ENCODE measurements around the gene TUT1. TPM values are rescaled to one million over a fixed set of nuclear protein-coding genes. Genes with fewer than 3 reads are reported as not detected.

Gene TUT1
- polyA plus RNA-seq, 1 experiment, result 9.9 TPM

GRCh38 chr11:62542750-62543567 is 48.4 kb downstream of the TUT1 start:
- peak; percentile 100 for TF ChIP-seq CTCF (IDR thresholded peaks at IDR 0.05; ENCODE audit: insufficient read depth, low read depth, low read length)
- Histone ChIP-seq H3K4me3 (ENCODE audit: low read depth, low read length) (peak overlapping the region; percentile 96), H3K27me3 (ENCODE audit: control insufficient read depth, insufficient read depth, low read length) (no peaks in the 10 kb centered on the region), H3K36me3 (ENCODE audit: control insufficient read depth, insufficient read depth, low read length) (peaks cover 12% of the 10 kb centered on the region)
- ChIA-PET POLR2A (interaction anchor here (0.6 to 1.6 kb wide), 8 partner anchors 9 to 118 kb away, joined by 3 to 17 read pairs (median 4); partner anchors contain the start of genes EEF1G and MTA2), CTCF (interaction anchor here (0.6 to 10.6 kb wide), 45 partner anchors 10 to 163 kb away, joined by 3 to 220 read pairs (median 5); partner anchors contain the start of genes EEF1G, MTA2, SCGB1A1 and TUT1)
- no peak for DNase-seq (ENCODE audit: low read depth)

GRCh38 chr11:62542111-62542745 is 49.1 kb downstream of the TUT1 start:
- CTCF ChIA-PET, result interaction anchor here (0.6 to 10.6 kb wide), 38 partner anchors 10 to 162 kb away, joined by 3 to 220 read pairs (median 5); partner anchors contain the start of genes EEF1G, SCGB1A1 and TUT1
- no peak for DNase-seq (ENCODE audit: low read depth)
- Histone ChIP-seq H3K4me3 (ENCODE audit: low read depth, low read length) (peak overlapping the region; percentile 96), H3K27me3 (ENCODE audit: control insufficient read depth, insufficient read depth, low read length) (no peaks in the 10 kb centered on the region), H3K36me3 (ENCODE audit: control insufficient read depth, insufficient read depth, low read length) (peaks cover 14% of the 10 kb centered on the region)
- POLR2A ChIA-PET, result interaction anchor here (0.6 to 1.6 kb wide), 5 partner anchors 10 to 147 kb away, joined by 3 to 8 read pairs (median 4); no protein-coding TSS in a partner anchor
- no peak for TF ChIP-seq CTCF (IDR thresholded peaks at IDR 0.05; ENCODE audit: insufficient read depth, low read depth, low read length)

- ChIA-PET POLR2A (no interaction called here), CTCF (interaction anchor here (1.0 to 10.6 kb wide), 9 partner anchors 12 to 146 kb away, joined by 3 to 220 read pairs (median 9); no protein-coding TSS in a partner anchor)
- TF ChIP-seq CTCF (IDR thresholded peaks at IDR 0.05; ENCODE audit: insufficient read depth, low read depth, low read length), result no peak
- no peak for DNase-seq (ENCODE audit: low read depth)
- no peaks in the 10 kb centered on the region for H3K27me3 ChIP-seq (ENCODE audit: control insufficient read depth, insufficient read depth, low read length)
- peak overlapping the region; percentile 96 for H3K4me3 ChIP-seq (ENCODE audit: low read depth, low read length)
- H3K36me3 ChIP-seq (ENCODE audit: control insufficient read depth, insufficient read depth, low read length), result peaks cover 20% of the 10 kb centered on the region
Observed at GRCh38 chr11:62540804-62541701, 50.3 kb downstream of the TUT1 start.

GRCh38 chr11:62539238-62539925 is 51.9 kb downstream of the TUT1 start:
- CTCF ChIA-PET, result interaction anchor here (0.8 to 10.6 kb wide), 8 partner anchors 16 to 144 kb away, joined by 3 to 220 read pairs (median 4); no protein-coding TSS in a partner anchor
- Histone ChIP-seq H3K36me3 (ENCODE audit: control insufficient read depth, insufficient read depth, low read length) (peaks cover 31% of the 10 kb centered on the region), H3K4me3 (ENCODE audit: low read depth, low read length) (peak overlapping the region; percentile 20), H3K27me3 (ENCODE audit: control insufficient read depth, insufficient read depth, low read length) (no peaks in the 10 kb centered on the region)
- DNase-seq (ENCODE audit: low read depth), result peak; percentile 66
- TF ChIP-seq CTCF (IDR thresholded peaks at IDR 0.05; ENCODE audit: insufficient read depth, low read depth, low read length), result no peak
- POLR2A ChIA-PET, result interaction anchor here (0.6 to 1.4 kb wide), 4 partner anchors 34 to 139 kb away, joined by 3 to 5 read pairs (median 4); partner anchors contain the start of gene EEF1G
